ENCODE results near the gene PPP2R5E. TPM values are rescaled to one million over a fixed set of nuclear protein-coding genes. Genes with fewer than 3 reads are reported as not detected.
A peak's percentile ranks its signal among the peaks of the same experiment; 100 is the strongest.
"Not testable (repeated sequence)": the region's sequence is repeated elsewhere in the genome, so short reads cannot be mapped to it uniquely, and the experiment has no call there.

The PPP2R5E gene
- total RNA-seq, 1 donor: 24.1 TPM

GRCh38 chr14:63542231-63542999, 762 bp downstream of the PPP2R5E start:
- no peaks in the 10 kb centered on the region for H3K9me3 ChIP-seq (ENCODE audit: low read depth, low read length)
- peak overlapping the region; percentile 72 for H3K4me3 ChIP-seq (ENCODE audit: low read length)
- H3K27me3 ChIP-seq (ENCODE audit: insufficient read depth, low read length): no peaks in the 10 kb centered on the region
- H3K4me1 ChIP-seq (ENCODE audit: insufficient read depth, low read length): peaks cover 16% of the 10 kb centered on the region

GRCh38 chr14:63535918-63536317, 7.3 kb downstream of the PPP2R5E start:
- H3K27me3 ChIP-seq (ENCODE audit: insufficient read depth, low read length): no peaks in the 10 kb centered on the region
- no peaks in the 10 kb centered on the region for H3K4me1 ChIP-seq (ENCODE audit: insufficient read depth, low read length)
- no peak overlapping the region for H3K4me3 ChIP-seq (ENCODE audit: low read length)
- no peaks in the 10 kb centered on the region for H3K9me3 ChIP-seq (ENCODE audit: low read depth, low read length)

- Histone ChIP-seq H3K27me3 (ENCODE audit: insufficient read depth, low read length) (no peaks in the 10 kb centered on the region), H3K4me1 (ENCODE audit: insufficient read depth, low read length) (no peaks in the 10 kb centered on the region), H3K9me3 (ENCODE audit: low read depth, low read length) (no peaks in the 10 kb centered on the region), H3K4me3 (ENCODE audit: low read length) (no peak overlapping the region)
These were observed 9.7 kb downstream of the PPP2R5E start for GRCh38 chr14:63533474-63533873.

GRCh38 chr14:63524537-63525155, 18.5 kb downstream of the PPP2R5E start:
- Histone ChIP-seq H3K27me3 (ENCODE audit: insufficient read depth, low read length) (no peaks in the 10 kb centered on the region), H3K9me3 (ENCODE audit: low read depth, low read length) (no peaks in the 10 kb centered on the region), H3K4me3 (ENCODE audit: low read length) (no peak overlapping the region), H3K4me1 (ENCODE audit: insufficient read depth, low read length) (no peaks in the 10 kb centered on the region)

- Histone ChIP-seq H3K9me3 (ENCODE audit: low read depth, low read length) (no peaks in the 10 kb centered on the region), H3K4me3 (ENCODE audit: low read length) (no peak overlapping the region), H3K27me3 (ENCODE audit: insufficient read depth, low read length) (no peaks in the 10 kb centered on the region), H3K4me1 (ENCODE audit: insufficient read depth, low read length) (no peaks in the 10 kb centered on the region)
These were observed 19.3 kb downstream of the PPP2R5E start for GRCh38 chr14:63523735-63524426.

GRCh38 chr14:63522511-63522910, 20.7 kb downstream of the PPP2R5E start:
- H3K27me3 ChIP-seq (ENCODE audit: insufficient read depth, low read length); H3K4me3 ChIP-seq (ENCODE audit: low read length); H3K4me1 ChIP-seq (ENCODE audit: insufficient read depth, low read length); H3K9me3 ChIP-seq (ENCODE audit: low read depth, low read length): not testable (repeated sequence)

GRCh38 chr14:63517354-63517753, 25.8 kb downstream of the PPP2R5E start:
- H3K4me3 ChIP-seq (ENCODE audit: low read length): no peak overlapping the region
- H3K27me3 ChIP-seq (ENCODE audit: insufficient read depth, low read length): no peaks in the 10 kb centered on the region
- no peaks in the 10 kb centered on the region for H3K9me3 ChIP-seq (ENCODE audit: low read depth, low read length)
- no peaks in the 10 kb centered on the region for H3K4me1 ChIP-seq (ENCODE audit: insufficient read depth, low read length)

GRCh38 chr14:63515240-63515639, 27.9 kb downstream of the PPP2R5E start:
- Histone ChIP-seq H3K4me1 (ENCODE audit: insufficient read depth, low read length) (peaks cover 11% of the 10 kb centered on the region), H3K4me3 (ENCODE audit: low read length) (no peak overlapping the region), H3K27me3 (ENCODE audit: insufficient read depth, low read length) (no peaks in the 10 kb centered on the region), H3K9me3 (ENCODE audit: low read depth, low read length) (no peaks in the 10 kb centered on the region)

- Histone ChIP-seq H3K4me3 (ENCODE audit: low read length) (no peak overlapping the region), H3K27me3 (ENCODE audit: insufficient read depth, low read length) (no peaks in the 10 kb centered on the region), H3K4me1 (ENCODE audit: insufficient read depth, low read length) (peaks cover 14% of the 10 kb centered on the region), H3K9me3 (ENCODE audit: low read depth, low read length) (no peaks in the 10 kb centered on the region)
These were observed 29.4 kb downstream of the PPP2R5E start for GRCh38 chr14:63513756-63514155.

- Histone ChIP-seq H3K9me3 (ENCODE audit: low read depth, low read length) (no peaks in the 10 kb centered on the region), H3K27me3 (ENCODE audit: insufficient read depth, low read length) (no peaks in the 10 kb centered on the region), H3K4me3 (ENCODE audit: low read length) (no peak overlapping the region), H3K4me1 (ENCODE audit: insufficient read depth, low read length) (peaks cover 18% of the 10 kb centered on the region)
These were observed 30.3 kb downstream of the PPP2R5E start for GRCh38 chr14:63512861-63513260.

GRCh38 chr14:63510538-63510937, 32.6 kb downstream of the PPP2R5E start:
- H3K27me3 ChIP-seq (ENCODE audit: insufficient read depth, low read length): no peaks in the 10 kb centered on the region
- no peak overlapping the region for H3K4me3 ChIP-seq (ENCODE audit: low read length)
- peaks cover 18% of the 10 kb centered on the region for H3K4me1 ChIP-seq (ENCODE audit: insufficient read depth, low read length)

GRCh38 chr14:63508033-63508432, 35.1 kb downstream of the PPP2R5E start:
- H3K27me3 ChIP-seq (ENCODE audit: insufficient read depth, low read length): no peaks in the 10 kb centered on the region
- no peaks in the 10 kb centered on the region for H3K9me3 ChIP-seq (ENCODE audit: low read depth, low read length)
- H3K4me3 ChIP-seq (ENCODE audit: low read length): no peak overlapping the region
- H3K4me1 ChIP-seq (ENCODE audit: insufficient read depth, low read length): peaks cover 18% of the 10 kb centered on the region

More at GRCh38 chr14:63510538-63510937, 32.6 kb downstream of the PPP2R5E start:
- no peaks in the 10 kb centered on the region for H3K9me3 ChIP-seq (ENCODE audit: low read depth, low read length)

- no peaks in the 10 kb centered on the region for H3K9me3 ChIP-seq (ENCODE audit: low read depth, low read length)
- H3K4me1 ChIP-seq (ENCODE audit: insufficient read depth, low read length): peaks cover 4% of the 10 kb centered on the region
- H3K4me3 ChIP-seq (ENCODE audit: low read length): no peak overlapping the region
- no peaks in the 10 kb centered on the region for H3K27me3 ChIP-seq (ENCODE audit: insufficient read depth, low read length)
These were observed 38.5 kb downstream of the PPP2R5E start for GRCh38 chr14:63504648-63505047.

GRCh38 chr14:63501429-63501828, 41.7 kb downstream of the PPP2R5E start:
- H3K4me1 ChIP-seq (ENCODE audit: insufficient read depth, low read length): no peaks in the 10 kb centered on the region
- H3K27me3 ChIP-seq (ENCODE audit: insufficient read depth, low read length): no peaks in the 10 kb centered on the region
- no peaks in the 10 kb centered on the region for H3K9me3 ChIP-seq (ENCODE audit: low read depth, low read length)
- no peak overlapping the region for H3K4me3 ChIP-seq (ENCODE audit: low read length)

GRCh38 chr14:63499701-63500250, 43.4 kb downstream of the PPP2R5E start:
- no peak overlapping the region for H3K4me3 ChIP-seq (ENCODE audit: low read length)
- no peaks in the 10 kb centered on the region for H3K9me3 ChIP-seq (ENCODE audit: low read depth, low read length)
- no peaks in the 10 kb centered on the region for H3K4me1 ChIP-seq (ENCODE audit: insufficient read depth, low read length)
- H3K27me3 ChIP-seq (ENCODE audit: insufficient read depth, low read length): no peaks in the 10 kb centered on the region

Data from mononuclear cell (primary cell).